ENCODE measurements around the gene RPL36A. TPM values are rescaled to one million over a fixed set of nuclear protein-coding genes. Genes with fewer than 3 reads are reported as not detected.

Gene RPL36A
- total and polyA plus RNA-seq, 9 donors: 1,610 to 2,963 (median 1,694) TPM

- no peaks in the 10 kb centered on the region for H3K36me3 ChIP-seq (ENCODE audit: control insufficient read depth, insufficient read depth, low read length)
- H3K4me1 ChIP-seq (ENCODE audit: control insufficient read depth, insufficient read depth, low read length): no peaks in the 10 kb centered on the region
- DNase-seq: no peak
- H3K4me3 ChIP-seq (ENCODE audit: low read length): no peak overlapping the region
- peaks cover 29% of the 10 kb centered on the region for H3K27me3 ChIP-seq (ENCODE audit: control insufficient read depth, insufficient read depth, low read length)
- 52% methylated on average over 6 of the region's 7 CpGs for WGBS (ENCODE audit: insufficient coverage)
- no peaks in the 10 kb centered on the region for H3K9me3 ChIP-seq (replicated peaks; ENCODE audit: control insufficient read depth, low read depth, low read length)
- no peak overlapping the region for H3K27ac ChIP-seq (ENCODE audit: low read length)
Observed at GRCh38 chrX:101360390-101360789, 30.4 kb upstream of the RPL36A start.

GRCh38 chrX:101362116-101362515 is 28.7 kb upstream of the RPL36A start:
- no peak overlapping the region for H3K4me3 ChIP-seq (ENCODE audit: low read length)
- no peak overlapping the region for H3K27ac ChIP-seq (ENCODE audit: low read length)
- DNase-seq: no peak
- WGBS (ENCODE audit: insufficient coverage): 51% methylated on average over 2 of the region's 3 CpGs
- H3K27me3 ChIP-seq (ENCODE audit: control insufficient read depth, insufficient read depth, low read length): peaks cover 25% of the 10 kb centered on the region
- no peaks in the 10 kb centered on the region for H3K4me1 ChIP-seq (ENCODE audit: control insufficient read depth, insufficient read depth, low read length)
- H3K36me3 ChIP-seq (ENCODE audit: control insufficient read depth, insufficient read depth, low read length): no peaks in the 10 kb centered on the region
- no peaks in the 10 kb centered on the region for H3K9me3 ChIP-seq (replicated peaks; ENCODE audit: control insufficient read depth, low read depth, low read length)

- H3K27me3 ChIP-seq (ENCODE audit: control insufficient read depth, insufficient read depth, low read length): peaks cover 23% of the 10 kb centered on the region
- no peaks in the 10 kb centered on the region for H3K36me3 ChIP-seq (ENCODE audit: control insufficient read depth, insufficient read depth, low read length)
- no peak for DNase-seq
Observed at GRCh38 chrX:101362757-101363156, 28.1 kb upstream of the RPL36A start.

GRCh38 chrX:101365301-101365795 is 25.5 kb upstream of the RPL36A start:
- no peak overlapping the region for H3K4me3 ChIP-seq (ENCODE audit: low read length)
- 71% methylated on average over 1 of the region's 1 CpG for WGBS (ENCODE audit: insufficient coverage)
- no peaks in the 10 kb centered on the region for H3K4me1 ChIP-seq (ENCODE audit: control insufficient read depth, insufficient read depth, low read length)
- no peaks in the 10 kb centered on the region for H3K36me3 ChIP-seq (ENCODE audit: control insufficient read depth, insufficient read depth, low read length)
- no peak for DNase-seq
- no peak overlapping the region for H3K27ac ChIP-seq (ENCODE audit: low read length)
- peaks cover 22% of the 10 kb centered on the region for H3K27me3 ChIP-seq (ENCODE audit: control insufficient read depth, insufficient read depth, low read length)
- no peaks in the 10 kb centered on the region for H3K9me3 ChIP-seq (replicated peaks; ENCODE audit: control insufficient read depth, low read depth, low read length)

More at GRCh38 chrX:101362757-101363156, 28.1 kb upstream of the RPL36A start:
- Histone ChIP-seq H3K4me1 (ENCODE audit: control insufficient read depth, insufficient read depth, low read length) (no peaks in the 10 kb centered on the region), H3K27ac (ENCODE audit: low read length) (no peak overlapping the region), H3K4me3 (ENCODE audit: low read length) (no peak overlapping the region), H3K9me3 (replicated peaks; ENCODE audit: control insufficient read depth, low read depth, low read length) (no peaks in the 10 kb centered on the region)

- no peak for DNase-seq
Observed at GRCh38 chrX:101368800-101369199, 22.0 kb upstream of the RPL36A start.

GRCh38 chrX:101369687-101370086 is 21.1 kb upstream of the RPL36A start:
- no peak for DNase-seq
- Histone ChIP-seq H3K27me3 (ENCODE audit: control insufficient read depth, insufficient read depth, low read length) (peaks cover 7% of the 10 kb centered on the region), H3K4me1 (ENCODE audit: control insufficient read depth, insufficient read depth, low read length) (no peaks in the 10 kb centered on the region), H3K27ac (ENCODE audit: low read length) (no peak overlapping the region), H3K4me3 (ENCODE audit: low read length) (no peak overlapping the region), H3K36me3 (ENCODE audit: control insufficient read depth, insufficient read depth, low read length) (no peaks in the 10 kb centered on the region), H3K9me3 (replicated peaks; ENCODE audit: control insufficient read depth, low read depth, low read length) (no peaks in the 10 kb centered on the region)
- 65% methylated on average over 2 of the region's 6 CpGs for WGBS (ENCODE audit: insufficient coverage)

More at GRCh38 chrX:101368800-101369199, 22.0 kb upstream of the RPL36A start:
- Histone ChIP-seq H3K36me3 (ENCODE audit: control insufficient read depth, insufficient read depth, low read length) (no peaks in the 10 kb centered on the region), H3K4me3 (ENCODE audit: low read length) (no peak overlapping the region), H3K9me3 (replicated peaks; ENCODE audit: control insufficient read depth, low read depth, low read length) (no peaks in the 10 kb centered on the region), H3K27ac (ENCODE audit: low read length) (no peak overlapping the region), H3K4me1 (ENCODE audit: control insufficient read depth, insufficient read depth, low read length) (no peaks in the 10 kb centered on the region), H3K27me3 (ENCODE audit: control insufficient read depth, insufficient read depth, low read length) (peaks cover 9% of the 10 kb centered on the region)

- Histone ChIP-seq H3K27me3 (ENCODE audit: control insufficient read depth, insufficient read depth, low read length) (peaks cover 6% of the 10 kb centered on the region), H3K9me3 (replicated peaks; ENCODE audit: control insufficient read depth, low read depth, low read length) (no peaks in the 10 kb centered on the region), H3K4me3 (ENCODE audit: low read length) (no peak overlapping the region), H3K27ac (ENCODE audit: low read length) (no peak overlapping the region), H3K36me3 (ENCODE audit: control insufficient read depth, insufficient read depth, low read length) (no peaks in the 10 kb centered on the region), H3K4me1 (ENCODE audit: control insufficient read depth, insufficient read depth, low read length) (no peaks in the 10 kb centered on the region)
- 17% methylated on average over 1 of the region's 3 CpGs for WGBS (ENCODE audit: insufficient coverage)
- peak; percentile 12 for DNase-seq
Observed at GRCh38 chrX:101370888-101371504, 19.8 kb upstream of the RPL36A start.

- H3K9me3 ChIP-seq (replicated peaks; ENCODE audit: control insufficient read depth, low read depth, low read length): no peaks in the 10 kb centered on the region
- no peak overlapping the region for H3K27ac ChIP-seq (ENCODE audit: low read length)
- no peak for DNase-seq
- peaks cover 9% of the 10 kb centered on the region for H3K27me3 ChIP-seq (ENCODE audit: control insufficient read depth, insufficient read depth, low read length)
- WGBS (ENCODE audit: insufficient coverage): no CpG with 5 or more reads among the region's 1 CpG
- no peaks in the 10 kb centered on the region for H3K36me3 ChIP-seq (ENCODE audit: control insufficient read depth, insufficient read depth, low read length)
- no peak overlapping the region for H3K4me3 ChIP-seq (ENCODE audit: low read length)
- no peaks in the 10 kb centered on the region for H3K4me1 ChIP-seq (ENCODE audit: control insufficient read depth, insufficient read depth, low read length)
Observed at GRCh38 chrX:101377547-101377946, 13.3 kb upstream of the RPL36A start.

- no peaks in the 10 kb centered on the region for H3K36me3 ChIP-seq (ENCODE audit: control insufficient read depth, insufficient read depth, low read length)
- no peak overlapping the region for H3K4me3 ChIP-seq (ENCODE audit: low read length)
- 0% methylated on average over 1 of the region's 4 CpGs for WGBS (ENCODE audit: insufficient coverage)
- no peak for DNase-seq
- peaks cover 16% of the 10 kb centered on the region for H3K27me3 ChIP-seq (ENCODE audit: control insufficient read depth, insufficient read depth, low read length)
- H3K27ac ChIP-seq (ENCODE audit: low read length): no peak overlapping the region
- H3K4me1 ChIP-seq (ENCODE audit: control insufficient read depth, insufficient read depth, low read length): no peaks in the 10 kb centered on the region
- no peaks in the 10 kb centered on the region for H3K9me3 ChIP-seq (replicated peaks; ENCODE audit: control insufficient read depth, low read depth, low read length)
Observed at GRCh38 chrX:101383679-101384205, 7.1 kb upstream of the RPL36A start.

- Histone ChIP-seq H3K27ac (ENCODE audit: low read length) (no peak overlapping the region), H3K4me3 (ENCODE audit: low read length) (no peak overlapping the region), H3K4me1 (ENCODE audit: control insufficient read depth, insufficient read depth, low read length) (no peaks in the 10 kb centered on the region), H3K27me3 (ENCODE audit: control insufficient read depth, insufficient read depth, low read length) (peaks cover 19% of the 10 kb centered on the region), H3K36me3 (ENCODE audit: control insufficient read depth, insufficient read depth, low read length) (no peaks in the 10 kb centered on the region), H3K9me3 (replicated peaks; ENCODE audit: control insufficient read depth, low read depth, low read length) (no peaks in the 10 kb centered on the region)
- 67% methylated on average over 7 of the region's 7 CpGs for WGBS (ENCODE audit: insufficient coverage)
- no peak for DNase-seq
Observed at GRCh38 chrX:101385026-101385684, 5.7 kb upstream of the RPL36A start.

All from muscle of leg (tissue), 11 donors.